Activated gamma-delta T cell treated with Interleukin-2 at 50 U/mL for 16 hours (primary cell): ENCODE data around the gene USP30.

Experiments used
- DNase-seq: peaks from one replicate; pipeline ENCODE4 v3.0.0-alpha.2; 2020

USP30 gene

DNA sequence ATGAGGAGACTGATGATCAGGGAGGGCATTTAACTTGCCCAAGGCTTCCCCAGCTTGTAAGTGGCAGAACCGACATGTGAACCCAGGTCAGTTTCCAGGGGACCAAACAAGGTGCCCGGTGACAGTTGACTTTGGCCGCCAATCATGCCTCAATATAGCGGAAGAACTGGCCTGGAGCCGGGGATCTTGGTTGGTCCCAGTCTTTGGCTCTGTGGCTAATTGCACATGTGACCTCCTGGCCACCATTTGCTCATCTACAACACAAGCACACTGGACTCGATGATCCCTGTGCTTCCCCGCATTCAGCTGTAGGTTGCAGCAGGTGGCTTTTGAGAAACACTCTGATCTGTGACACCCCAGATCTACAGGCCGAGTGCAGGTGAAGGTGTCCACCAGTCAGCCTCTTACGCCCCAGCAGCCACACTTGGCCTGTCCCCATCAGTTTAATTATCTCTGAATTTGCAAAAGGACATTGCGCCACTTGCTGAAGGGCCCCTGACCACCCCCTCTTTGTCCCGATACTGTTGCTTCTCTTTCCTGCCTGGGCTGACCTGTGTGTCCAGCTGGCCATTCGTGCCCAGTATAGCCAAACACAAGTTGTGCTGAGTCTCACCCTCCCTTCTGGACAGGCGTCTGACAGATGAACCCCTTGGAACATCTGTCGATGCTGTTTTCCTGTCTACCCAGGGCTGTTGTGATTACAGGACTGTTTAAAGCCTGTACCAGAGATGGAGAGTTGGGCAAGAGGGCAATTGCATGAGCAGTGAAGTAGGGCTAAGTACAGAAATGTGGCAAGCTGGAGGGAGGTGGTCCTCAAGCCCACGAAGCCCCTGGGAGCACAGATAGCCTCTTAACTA is 78.1 kb downstream of the USP30 start:
- no peak for DNase-seq

DNA sequence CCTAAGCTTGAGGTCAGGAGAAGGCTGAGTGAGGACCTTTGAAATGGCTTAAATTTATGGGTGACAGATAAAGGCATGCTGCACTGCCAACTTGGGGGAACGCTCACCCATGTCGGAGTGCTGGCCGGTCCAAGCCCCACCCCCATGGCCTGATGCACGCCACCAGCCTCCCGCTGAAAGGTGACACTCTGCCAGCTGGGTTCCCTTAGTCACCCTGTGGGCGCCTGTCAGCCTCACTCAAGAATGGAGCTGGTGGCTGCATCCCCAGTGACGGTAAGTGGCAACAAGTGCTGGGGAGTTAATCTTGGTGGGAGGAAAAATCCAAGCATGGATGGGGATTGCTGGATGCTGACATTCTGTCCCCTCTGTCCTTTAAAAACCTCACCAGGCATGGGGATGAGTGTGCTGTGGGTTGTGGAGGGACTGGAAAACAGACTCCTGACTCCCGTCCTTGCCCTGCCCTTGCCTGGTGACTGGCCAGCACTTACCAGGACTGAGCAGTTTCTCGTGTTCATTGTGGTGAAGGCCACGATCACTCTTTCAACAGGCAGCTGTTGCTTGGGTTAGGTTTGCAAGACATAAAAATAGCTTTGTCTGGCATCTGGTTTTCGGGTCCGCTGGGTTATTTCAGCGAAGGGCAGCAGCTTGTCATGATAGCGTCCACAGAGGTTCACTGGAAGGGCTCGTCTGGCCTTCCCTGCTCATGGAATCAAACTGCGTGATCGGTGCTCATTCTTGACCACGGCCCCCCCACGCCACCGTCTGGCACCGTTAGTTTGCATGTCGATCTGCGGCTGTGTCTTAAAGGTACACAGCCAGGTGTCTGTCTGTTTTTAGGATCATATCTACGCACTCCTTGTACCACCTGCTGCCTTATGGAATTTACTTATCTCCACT is 79.0 kb downstream of the USP30 start:
- no peak for DNase-seq

DNA sequence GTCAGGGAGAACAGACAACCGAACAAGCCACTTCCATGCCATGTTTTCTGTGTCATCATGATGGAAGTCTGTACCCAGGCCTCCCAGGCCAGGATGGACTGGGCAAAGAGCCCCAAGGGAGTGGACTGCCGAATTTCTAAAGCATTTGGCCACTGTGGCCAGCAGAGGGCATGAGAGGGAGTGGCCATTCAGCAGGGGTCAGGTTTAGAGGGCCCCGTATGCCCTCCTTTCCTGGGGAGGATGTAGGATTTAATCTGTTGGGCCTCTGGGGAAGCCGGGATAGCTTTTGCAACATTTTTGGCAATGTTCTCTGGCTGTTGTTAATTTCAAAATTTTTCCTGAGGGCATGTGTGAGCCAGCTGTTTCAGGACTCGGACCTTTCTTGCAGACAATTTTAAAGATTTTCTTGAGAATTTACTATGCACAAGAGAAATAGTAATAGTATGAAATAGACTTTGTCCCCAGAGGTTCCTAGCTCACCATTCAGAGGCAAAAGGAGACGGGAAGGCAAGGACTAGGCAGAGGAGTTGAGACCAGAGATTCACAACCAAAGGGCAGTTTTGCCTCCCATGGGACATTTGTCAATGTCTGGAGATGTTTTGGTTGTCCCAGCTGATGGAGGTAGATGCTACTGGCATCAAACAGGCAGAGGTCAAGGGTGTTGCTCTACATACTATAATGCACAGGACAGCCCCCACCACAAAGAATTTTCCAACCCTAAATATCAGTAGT is 82.0 kb downstream of the USP30 start:
- no peak for DNase-seq

DNA sequence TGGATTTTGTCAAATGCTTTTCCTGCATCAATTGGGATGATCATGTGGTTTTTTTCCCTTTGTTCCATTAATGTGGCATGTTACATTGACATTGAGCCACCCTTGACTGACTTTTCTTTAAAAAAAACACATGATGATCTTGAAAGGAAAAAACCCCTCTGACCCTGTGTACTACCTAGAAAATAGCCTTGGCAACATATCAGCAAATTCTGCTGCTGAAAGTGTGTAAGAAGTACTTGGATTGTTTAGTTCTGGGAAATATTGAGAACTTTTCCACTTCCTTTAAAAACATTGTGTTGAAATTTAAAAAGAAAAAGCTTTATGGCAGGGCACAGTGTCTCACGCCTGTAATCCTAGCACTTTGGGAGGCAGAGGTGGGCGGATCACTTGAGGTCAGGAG is 84.7 kb downstream of the USP30 start:
- DNase-seq = no peak
